Renal pelvis (tissue), 4 donors: ENCODE measurements around the gene CCDC97. TPM values are rescaled to one million over a fixed set of nuclear protein-coding genes. Genes with fewer than 3 reads are reported as not detected.

Experiments used
- DNase-seq: peaks from one replicate; pipeline ENCODE4 v3.0.0-alpha.2; 2013
- polyA plus RNA-seq, 3 donors: library from polyadenylated mRNA; unstranded; fragments of 120-200 nt; gene quantifications; one replicate each; pipeline ENCODE4 v1.2.1, GENCODE V29; 2013; ENCODE audit not compliant: insufficient read length in 3 of 3

CCDC97 gene
- polyA plus RNA-seq, 3 donors = 35.4 to 40.4 (median 35.6) TPM

DNA sequence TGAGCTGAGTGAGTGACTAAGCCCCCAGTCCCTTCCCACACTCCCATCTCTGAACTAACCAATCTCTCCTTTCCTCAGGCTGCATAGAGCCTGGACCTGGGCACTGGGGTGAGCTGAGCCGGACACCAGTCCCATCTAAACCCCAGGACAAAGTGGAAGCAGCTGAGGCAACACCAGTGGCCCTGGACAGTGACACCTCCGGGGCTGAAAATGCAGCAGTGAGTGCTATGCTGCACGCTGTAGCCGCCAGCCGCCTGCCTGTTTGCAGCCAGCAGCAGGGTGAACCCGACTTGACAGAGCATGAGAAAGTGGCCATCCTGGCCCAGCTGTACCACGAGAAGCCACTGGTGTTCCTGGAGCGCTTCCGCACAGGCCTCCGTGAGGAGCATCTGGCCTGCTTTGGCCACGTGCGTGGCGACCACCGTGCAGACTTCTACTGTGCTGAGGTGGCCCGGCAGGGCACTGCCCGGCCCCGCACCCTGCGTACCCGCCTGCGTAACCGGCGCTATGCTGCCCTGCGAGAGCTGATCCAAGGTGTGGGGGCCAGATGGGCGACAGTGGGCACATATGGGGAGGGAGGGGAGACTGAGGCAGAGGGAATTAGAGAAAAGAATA, 6.4 kb downstream of the CCDC97 start:
- no peak for DNase-seq

DNA sequence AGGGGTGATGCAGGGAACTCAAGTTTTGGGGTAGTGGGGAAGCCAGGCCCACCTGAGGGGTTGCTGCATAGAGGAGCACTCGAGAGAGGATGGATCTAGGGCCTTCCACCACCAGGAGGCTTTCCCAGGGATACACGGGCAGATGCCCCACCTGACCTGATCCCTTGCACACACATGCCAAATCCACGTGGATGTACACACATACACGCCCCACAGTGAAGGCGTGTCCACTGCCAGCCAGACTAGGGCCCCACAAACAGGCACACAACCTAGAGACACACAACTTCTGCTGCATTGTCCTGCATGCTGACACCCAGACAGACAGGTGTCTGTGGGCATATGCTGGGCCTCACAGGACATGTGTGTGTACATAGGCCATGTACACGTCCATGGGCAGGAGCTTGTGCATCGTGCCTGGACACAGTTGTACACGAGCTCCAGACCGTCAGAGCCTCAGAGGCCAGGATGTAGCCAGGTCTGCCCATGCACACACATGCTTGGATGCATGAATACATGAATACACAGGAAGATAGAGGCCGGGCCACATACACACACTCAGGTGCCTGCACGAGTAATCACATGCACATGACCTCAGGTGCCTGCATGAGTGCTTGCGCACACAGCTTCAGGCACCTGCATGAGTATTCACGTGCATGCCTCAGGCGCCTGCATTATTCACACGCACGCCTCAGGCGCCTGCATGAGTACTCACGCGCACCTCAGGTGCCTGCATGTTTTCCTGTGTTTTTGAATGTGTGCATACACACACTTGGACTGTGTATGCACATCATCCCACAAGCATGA, 8.9 kb downstream of the CCDC97 start:
- DNase-seq = no peak

DNA sequence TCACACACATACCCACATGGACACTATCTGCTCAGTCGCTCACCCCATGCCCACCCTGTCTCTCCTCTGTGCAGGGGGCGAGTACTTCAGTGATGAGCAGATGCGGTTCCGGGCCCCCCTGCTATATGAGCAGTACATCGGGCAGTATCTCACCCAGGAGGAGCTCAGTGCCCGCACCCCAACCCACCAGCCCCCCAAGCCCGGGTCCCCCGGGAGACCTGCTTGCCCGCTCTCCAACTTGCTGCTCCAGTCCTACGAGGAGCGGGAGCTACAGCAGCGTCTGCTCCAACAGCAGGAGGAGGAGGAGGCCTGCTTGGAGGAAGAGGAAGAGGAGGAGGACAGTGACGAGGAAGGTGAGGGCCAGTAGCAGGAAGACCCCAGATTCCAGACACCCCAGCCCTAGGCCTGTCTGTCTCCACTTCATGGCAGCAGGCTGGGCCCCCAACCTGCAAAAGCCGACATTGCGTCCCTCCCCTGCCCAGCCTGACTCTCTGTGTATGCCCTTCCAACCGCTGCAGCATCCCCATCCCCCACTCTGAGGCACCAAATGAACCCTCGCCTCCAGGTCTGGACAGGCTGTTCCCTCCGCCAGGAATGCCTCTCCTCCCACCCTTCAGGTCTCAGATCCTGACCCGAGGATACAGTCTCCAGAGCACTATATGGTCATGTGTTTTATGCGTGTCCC, 9.7 kb downstream of the CCDC97 start:
- DNase-seq = no peak

DNA sequence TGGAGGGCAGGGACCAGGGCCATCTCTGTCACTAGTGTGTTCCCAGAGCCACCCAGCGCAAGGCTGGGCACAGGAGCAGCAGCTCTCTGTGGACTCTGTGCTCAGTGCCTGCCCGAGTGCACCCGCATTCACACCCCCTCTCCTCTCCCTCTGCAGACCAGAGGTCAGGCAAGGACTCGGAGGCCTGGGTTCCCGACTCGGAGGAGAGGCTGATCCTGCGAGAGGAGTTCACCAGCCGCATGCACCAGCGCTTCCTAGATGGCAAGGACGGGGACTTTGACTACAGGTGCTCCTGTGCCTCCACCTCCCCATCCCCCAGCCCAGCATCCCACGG, 10.2 kb downstream of the CCDC97 start:
- no peak for DNase-seq

DNA sequence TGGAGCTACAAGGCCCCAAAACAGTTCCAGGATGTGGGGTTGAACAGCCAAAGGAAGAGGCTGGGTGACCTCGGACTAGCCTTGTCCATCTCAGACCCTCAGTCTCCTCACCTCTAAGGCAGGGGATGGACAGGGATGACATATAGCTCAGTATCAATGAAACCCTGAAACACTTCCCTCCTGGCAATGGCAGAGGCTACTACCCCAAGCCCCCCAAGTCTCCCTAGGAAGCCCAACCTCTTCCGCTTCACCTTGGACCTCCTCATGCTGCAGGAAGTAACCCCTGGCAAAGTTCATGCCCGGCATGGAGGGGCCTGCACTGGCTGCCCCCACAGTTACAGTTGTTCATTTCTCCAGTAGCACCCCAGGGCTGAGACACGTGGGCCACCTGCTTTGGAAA, 10.6 kb downstream of the CCDC97 start:
- DNase-seq = no peak

DNA sequence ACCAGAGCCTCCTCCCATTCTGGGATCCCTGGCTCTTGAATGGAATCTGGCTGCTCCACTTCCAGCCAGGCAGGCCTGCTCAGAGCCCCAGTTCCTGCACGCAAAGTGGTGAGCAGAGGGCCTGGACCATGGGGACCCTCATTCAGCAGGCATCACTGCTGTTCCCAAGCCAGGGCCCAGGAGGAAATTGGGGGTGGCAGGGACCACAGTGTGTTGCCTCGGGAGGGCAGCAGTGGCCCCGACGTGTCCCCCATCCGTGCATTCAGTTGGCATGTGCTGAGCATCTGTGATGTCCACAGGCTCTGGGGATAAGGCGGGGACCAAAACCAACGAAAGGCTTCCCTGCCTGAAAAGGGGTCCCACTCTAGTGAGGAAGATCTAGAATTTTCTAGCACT, 11.2 kb downstream of the CCDC97 start:
- DNase-seq = no peak

DNA sequence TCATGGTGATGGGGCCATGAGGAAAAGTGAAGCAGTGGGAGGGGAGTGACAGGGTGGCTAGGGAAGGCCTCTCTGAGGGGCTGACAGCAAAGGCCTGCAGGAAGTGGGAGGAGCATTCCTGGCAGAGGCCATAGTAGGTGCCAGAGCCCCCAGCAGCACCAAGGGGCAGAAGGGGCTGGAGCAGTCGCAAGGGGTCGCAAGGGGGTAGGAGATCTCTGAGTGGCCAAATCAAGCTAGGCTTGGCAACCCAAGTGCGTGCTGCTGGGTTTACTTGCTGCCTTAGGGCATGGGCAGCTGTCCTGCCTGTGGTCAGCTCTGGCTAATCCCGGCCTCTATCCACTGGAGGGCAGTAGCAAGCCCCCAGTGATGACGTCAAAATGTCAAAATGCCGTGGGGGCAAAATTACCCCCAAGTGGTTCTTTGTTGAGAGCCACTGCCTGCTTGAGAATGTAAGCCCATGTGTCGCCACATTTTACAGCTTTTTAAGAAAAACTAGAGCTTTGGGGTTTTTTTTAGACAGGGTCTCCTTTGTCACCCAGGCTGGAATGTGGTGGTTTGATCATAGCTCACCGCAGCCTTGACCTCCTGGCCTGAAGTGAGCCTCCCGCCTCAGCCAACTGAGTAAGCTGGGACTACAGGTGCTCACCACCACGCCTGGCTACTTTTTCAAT, 11.8 kb downstream of the CCDC97 start:
- no peak for DNase-seq

DNA sequence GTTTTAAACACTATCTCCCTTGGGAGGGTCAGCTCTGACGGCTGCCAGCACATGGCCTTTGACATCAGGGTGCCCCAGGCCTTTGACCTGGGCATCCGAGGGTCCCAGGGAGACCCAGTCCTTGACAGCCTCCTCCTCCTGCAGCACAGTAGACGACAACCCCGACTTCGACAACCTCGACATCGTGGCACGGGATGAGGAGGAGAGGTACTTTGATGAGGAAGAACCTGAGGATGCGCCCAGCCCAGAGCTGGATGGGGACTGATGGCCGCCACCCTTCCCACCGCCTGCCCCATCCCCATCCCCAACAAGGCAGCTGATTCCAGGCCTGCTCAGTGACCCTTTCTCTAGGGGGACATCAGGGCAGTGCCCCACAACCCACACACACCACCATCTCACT, 12.5 kb downstream of the CCDC97 start:
- DNase-seq = no peak

DNA sequence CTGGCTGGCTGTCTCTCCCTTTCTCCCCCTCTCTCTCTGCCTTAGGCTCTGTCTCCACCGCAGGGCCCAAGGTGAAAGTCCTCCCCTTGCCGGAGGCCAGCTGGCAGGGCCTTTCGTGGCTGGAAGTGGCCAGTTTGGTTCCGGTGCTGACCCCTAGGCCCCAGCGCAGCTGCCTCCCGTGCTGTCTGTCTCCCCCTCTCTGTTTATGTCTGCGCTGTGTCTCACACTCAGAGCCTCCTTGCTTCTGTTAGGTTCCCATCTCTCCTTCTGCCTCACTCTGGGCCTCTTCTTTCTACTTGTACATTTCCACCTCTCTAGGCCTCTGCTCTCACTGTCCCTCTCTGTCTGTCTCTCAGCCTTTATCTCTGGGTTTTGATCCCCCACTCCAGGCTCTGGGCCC, 13.1 kb downstream of the CCDC97 start:
- DNase-seq = no peak

DNA sequence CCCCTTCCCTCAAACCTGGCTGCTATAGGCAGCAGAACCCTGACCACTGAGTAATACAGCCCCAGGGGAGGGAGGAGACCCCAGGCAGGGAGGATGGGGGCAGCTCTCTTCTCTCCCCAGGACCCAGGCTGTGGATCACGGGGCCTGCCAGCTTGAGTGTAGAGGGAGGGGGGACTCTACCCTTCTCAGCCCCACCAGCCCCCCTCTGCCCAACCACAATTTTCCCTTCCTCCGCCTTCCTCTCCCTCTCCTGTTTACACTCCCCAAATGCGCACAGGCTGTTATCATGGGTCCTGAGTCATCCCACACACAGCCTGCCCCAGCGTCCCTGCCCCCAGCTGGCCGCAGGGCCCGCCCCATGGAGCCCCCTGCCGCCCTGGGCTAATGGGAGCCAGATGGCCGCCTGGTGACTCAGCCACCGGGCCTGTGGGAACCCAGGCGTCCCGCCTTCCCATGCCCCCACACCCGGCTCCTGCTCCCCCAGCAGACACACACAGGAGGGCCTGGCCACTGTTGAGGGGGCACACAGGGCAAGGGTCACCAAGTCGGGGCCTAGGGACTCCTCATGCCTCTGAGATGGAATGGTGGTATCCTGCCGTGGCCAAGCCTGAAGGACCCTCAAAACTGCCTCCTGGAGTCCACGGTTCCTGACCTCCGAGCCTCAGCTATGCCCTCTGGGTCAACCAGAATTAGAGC, 13.6 kb downstream of the CCDC97 start:
- no peak for DNase-seq

DNA sequence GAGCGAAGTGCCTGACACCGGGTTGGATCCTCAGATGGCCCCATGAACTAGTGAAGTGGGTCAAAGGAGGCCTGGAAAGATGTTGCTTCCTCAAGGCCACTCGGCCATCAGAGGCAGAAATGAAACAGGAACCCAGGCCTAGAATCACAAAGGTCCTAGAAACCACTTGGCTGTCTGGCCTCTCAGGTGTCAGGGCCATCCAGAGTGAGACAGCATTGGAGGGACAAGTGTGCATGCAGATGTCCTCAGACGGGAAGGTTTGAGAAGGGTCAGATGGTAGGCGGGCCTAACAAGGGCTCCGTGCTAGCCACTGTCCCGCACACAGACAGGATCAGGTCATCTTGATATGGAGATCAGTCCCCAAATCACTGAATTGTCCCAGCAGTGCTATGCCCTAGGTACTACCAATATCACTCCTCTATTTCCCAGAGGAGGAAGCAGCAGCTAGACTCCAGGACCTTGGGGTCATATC, 14.3 kb downstream of the CCDC97 start:
- DNase-seq = no peak

DNA sequence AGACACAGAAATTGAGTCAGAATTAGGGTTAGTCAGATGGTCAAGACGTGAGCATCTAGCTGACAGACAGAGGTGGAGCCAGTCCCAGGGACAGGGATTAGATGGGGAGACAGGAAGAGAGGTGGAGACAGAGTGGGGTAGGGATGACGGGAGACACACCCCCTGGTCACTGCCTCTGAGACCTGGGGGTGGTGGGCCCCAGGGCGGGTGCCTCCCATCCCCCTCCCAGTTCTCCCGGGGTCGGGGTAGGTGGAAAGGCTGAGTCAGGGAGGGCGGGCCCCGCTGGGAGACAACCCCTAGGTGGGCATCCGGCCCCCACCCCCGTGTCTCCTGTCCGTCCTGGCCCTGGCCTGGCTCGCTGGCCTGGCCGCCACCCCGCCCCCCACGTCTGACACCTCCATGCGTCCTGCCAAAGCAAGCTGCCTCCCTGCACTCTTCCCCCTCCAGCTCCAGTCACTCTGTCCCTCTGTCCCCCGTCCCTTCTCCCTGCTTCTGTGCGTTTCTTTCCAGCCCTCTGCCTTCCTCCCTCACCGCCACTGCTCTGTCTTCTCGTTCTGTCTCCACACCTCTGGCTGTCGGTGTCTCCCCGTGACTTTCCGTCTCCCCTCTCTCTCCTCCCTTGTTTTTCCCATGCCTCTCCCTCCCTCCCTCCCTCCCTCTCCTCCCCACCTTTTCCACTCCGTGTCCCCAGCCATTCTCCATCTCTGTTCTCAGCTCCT, 15.1 kb downstream of the CCDC97 start:
- no peak for DNase-seq

DNA sequence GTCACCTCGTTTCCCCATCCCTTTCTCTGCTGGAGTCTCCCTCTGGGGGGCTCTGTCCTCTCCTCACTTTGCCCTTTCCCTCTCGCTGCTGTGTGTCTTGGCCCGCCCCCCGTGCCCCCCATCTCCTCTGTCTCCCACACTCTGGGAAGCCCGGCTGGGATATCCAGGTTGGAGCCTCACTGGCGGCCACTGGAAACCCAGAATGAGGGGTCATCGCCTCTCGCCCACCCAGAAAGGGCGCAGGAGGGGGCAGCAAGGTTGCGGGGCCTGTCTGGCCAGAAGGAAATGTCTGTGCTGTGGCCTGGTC, 15.6 kb downstream of the CCDC97 start:
- no peak for DNase-seq

DNA sequence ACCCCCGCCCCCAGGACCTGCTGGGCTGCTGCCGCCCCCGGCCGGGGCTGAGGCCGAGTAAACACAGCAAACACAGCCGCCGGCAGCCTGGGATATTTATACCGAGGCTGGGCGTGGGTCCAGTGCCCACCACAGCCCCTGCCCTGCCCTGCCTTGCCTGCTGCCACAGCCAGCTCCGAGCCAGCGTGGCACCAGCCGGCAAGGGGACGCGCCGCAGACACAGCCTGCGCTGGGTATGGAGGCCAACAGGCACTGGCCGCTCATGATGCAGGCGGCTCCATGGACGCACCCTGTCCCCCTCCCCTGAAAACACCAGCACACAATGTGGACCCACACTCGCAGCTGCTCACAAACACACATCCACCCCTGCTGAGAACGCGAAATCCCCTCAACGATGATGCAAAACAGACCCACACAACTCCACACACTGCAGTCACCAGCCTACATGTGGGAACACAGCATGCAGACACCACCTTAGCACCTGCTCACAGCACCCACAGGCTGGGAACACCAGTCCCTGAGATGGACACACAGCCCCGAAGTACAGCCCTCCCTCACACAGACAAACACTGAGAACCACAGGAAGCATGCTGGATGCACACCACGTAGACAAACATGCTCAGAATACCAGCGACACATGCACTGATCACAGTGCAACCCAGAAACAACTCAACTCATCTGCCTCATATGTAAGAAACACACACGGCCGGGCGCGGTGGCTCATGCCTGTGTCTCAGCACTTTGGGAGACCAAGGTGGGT, 16.2 kb downstream of the CCDC97 start:
- DNase-seq = no peak

DNA sequence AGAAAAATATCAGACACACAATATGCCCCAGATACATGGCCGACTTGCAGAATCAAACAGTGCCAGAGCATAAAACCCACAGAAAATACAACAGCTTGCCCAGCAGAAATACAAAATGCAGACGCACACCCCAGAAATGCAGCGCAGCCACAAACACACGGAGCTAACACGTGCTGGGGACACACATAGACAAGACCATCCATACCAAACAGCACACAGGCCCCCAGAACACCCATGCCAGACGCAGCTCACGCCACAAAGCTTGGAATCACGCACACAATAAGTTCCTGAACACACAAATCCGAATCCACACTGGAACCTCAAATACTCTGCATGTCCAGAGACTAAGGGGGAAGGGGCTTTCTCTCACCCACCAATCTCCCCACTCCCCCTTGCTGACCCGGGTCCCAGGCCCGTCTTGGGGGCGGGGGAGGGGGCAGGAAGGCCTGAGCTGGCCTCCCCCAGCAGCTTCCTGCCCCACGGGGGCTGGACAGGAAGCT, 17.2 kb downstream of the CCDC97 start:
- DNase-seq = no peak

DNA sequence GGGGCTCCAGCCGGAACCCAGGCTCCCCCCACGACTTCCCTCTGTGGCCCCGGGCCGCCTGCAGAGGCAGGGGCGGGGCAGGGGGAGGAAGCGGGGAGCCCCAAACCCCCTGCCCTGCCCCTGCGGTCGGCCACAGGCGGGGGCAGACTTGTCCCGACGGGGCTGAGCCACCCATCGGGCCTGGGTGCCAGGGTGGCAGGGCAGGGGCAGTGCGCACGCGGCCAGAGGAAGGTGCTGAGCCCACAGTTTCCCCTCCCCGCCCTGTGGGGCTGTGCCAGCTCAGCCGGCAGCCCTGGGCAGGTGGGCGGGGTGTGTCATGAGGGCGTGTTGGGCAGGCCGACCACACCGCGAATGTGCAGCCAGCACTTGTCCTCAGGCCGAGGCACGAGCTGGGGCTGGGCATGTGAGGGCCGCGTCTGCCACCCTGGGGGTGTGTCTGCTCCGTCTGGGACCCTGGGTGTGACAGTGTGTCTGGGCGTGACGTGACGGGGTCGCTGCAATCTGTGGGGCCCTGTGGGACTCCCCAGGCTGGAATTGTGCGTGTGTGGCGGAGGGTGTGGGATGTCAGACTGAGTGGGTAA, 17.7 kb downstream of the CCDC97 start:
- no peak for DNase-seq

DNA sequence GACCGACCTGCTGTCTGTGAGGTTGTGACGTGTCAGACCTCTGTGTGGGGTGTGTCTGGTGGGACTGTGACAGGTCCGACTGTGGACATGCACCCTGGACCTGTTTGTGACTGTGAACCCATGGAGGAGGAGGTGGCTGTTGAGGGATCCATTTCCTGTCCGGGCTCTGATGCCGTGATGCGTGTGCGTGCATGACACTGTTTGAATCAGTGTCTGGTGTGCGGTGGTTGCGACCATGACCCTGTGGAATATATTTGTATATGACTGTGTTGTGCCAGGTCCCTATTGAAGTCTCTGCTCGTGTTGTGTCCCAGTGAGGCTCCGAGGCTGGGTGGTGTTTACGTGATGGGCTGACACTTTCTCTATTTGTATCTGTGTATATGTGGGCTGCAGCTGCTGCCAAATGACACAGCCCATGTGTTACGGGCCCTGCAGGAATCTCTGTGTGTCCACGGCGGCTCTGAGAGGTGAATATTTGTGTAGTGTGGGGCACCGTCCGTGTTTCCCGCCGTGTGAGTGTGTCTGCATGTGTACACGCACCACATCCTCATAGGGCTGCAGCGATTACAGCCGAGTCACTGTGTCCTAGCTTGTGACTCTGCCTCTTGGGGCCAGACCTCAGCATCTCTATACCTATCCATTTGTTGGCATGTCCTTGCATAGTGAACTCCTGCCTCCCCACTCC, 18.3 kb downstream of the CCDC97 start:
- no peak for DNase-seq

DNA sequence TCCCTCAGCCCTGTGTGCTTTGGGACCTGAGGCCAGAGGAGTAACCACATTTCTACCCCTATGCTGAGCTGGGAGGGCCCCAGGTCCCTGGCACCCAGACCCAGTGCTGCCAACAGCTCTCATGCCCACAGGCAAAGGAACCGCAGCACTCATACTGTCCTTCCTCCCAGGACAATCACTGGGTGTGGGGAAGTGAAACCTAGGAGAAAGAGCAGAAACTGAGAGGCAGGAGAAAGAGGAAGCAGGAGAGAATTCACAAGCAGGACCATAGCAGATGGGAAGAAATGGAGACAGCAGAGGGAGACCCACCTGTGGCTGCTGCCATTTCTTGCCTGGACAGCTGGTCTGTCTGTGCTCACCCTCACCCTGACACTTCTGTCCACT, 18.9 kb downstream of the CCDC97 start:
- no peak for DNase-seq

DNA sequence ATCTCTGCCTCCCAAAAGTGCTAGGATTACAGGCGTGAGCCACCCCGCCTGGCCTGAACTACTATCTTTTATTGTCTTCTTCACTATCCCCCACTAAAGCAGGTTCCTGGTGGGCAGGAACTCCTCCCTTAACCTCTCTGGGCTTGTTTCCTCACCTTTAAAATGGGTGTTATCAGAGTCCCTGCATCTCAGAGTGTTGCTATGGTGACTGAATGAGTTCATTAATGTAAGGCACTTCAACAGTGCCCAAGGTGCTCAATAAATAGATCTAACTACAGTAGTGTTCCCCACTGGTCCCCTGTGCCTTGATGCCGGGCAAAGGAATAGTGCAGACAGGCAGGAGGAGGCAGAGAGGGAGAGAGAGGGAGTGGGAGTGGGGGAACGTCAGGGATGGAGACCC, 20.5 kb downstream of the CCDC97 start:
- DNase-seq = no peak
